GM19395 (cell line): Measurements from ENCODE around the gene FAM89A.
"Not testable (repeated sequence)": the region's sequence is repeated elsewhere in the genome, so short reads cannot be mapped to it uniquely, and the experiment has no call there.

ENCODE experiments used
- ATAC-seq: cut with Tn5 transposase; IDR thresholded peaks from one replicate; pipeline ENCODE4 v1.9.1; 2021; ENCODE audit warnings: mild to moderate bottlenecking, moderate library complexity; ENCODE audit not compliant: unreplicated experiment

The FAM89A gene

GRCh38 chr1:231058416-231059109 lies 18.5 kb upstream of the FAM89A start:
- ATAC-seq: peak; percentile 79

GRCh38 chr1:231057410-231057809 lies 17.4 kb upstream of the FAM89A start:
- ATAC-seq: no peak

DNA sequence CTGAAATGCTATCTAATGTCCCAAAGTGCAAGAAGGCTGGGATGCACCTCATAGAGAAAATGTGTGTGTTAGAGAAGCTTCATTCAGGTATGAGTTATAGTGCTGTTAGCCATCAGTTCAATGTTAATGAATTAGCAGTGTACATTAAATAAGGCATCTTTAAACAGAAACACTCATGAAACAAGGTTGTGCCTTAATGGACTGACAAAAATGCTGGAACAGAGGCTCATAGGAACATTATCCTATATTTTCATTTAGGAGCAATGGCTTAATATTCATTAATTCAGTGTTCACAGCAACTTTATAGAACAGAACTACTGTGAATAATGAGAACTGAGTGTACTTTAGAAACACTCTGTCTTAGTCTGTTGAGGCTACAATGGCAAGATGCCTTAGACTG lies 15.2 kb upstream of the FAM89A start:
- ATAC-seq: no peak

DNA sequence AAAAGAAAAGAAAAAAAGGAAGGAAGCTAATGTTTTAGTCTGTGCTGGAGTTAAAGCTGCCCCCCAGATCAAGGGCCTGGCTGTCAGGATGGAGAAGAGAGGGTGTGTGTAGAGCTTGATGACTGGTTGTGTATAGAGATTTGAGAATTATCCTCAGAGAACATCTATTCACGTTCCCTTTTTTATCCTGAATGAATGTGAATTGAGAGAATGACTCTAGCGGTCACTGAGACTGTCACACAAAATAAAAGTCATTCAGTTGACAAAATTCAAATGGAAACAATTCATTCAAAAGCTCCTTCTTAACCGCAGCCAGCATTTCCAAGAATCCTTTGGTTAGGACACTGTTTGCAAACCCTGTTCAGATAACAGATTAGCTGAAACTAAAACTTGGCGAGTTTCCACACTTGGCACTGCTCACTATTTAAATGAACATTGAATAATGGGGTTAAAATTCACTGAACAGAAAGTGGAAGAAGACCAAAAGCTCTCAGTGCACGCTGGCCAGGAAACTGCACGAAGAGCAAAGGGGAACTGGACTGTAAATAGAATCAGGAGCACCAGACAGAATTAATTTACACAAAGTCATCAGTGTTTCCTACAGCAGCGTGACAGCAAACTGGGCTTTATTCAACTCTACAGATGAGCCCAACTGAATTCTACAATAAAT lies 13.6 kb upstream of the FAM89A start:
- ATAC-seq: no peak

GRCh38 chr1:231052777-231053176 lies 12.7 kb upstream of the FAM89A start:
- ATAC-seq: no peak

DNA sequence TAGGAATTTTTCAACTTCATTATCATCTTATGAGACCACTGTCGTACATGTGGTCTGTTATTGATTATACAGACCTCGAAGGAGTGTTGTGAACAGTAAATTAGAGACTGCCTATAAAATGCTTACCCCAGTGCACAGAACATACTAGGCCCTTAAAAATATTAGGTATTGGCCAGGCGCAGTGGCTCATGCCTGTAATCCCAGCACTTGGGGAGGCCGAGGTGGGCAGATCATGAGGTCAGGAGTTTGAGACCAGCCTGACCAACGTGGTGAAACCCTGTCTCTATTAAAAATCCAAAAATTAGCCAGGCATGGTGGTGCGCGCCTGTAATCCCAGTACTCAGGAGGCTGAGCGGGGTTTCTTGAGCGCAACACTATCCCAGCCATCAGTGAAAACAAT lies 10.9 kb upstream of the FAM89A start:
- not testable (repeated sequence) for ATAC-seq

DNA sequence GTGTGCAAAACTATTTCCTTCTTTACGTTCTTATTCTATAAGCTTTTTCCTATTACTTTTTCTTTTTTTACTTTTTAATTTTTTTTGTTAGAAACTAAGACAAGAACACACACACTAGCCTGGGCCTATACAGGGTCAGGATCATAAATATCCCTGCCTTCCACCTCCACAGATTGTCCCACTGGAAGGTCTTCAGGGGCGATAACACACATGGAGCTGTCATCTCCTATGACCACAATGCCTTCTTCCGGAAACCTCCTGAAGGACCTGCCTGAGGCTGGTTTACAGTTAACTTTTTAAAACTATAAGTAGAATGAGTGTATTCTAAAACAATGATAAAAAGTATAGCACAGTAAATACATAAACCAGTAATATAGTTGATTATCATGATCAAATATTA lies 10.3 kb upstream of the FAM89A start:
- ATAC-seq: no peak

DNA sequence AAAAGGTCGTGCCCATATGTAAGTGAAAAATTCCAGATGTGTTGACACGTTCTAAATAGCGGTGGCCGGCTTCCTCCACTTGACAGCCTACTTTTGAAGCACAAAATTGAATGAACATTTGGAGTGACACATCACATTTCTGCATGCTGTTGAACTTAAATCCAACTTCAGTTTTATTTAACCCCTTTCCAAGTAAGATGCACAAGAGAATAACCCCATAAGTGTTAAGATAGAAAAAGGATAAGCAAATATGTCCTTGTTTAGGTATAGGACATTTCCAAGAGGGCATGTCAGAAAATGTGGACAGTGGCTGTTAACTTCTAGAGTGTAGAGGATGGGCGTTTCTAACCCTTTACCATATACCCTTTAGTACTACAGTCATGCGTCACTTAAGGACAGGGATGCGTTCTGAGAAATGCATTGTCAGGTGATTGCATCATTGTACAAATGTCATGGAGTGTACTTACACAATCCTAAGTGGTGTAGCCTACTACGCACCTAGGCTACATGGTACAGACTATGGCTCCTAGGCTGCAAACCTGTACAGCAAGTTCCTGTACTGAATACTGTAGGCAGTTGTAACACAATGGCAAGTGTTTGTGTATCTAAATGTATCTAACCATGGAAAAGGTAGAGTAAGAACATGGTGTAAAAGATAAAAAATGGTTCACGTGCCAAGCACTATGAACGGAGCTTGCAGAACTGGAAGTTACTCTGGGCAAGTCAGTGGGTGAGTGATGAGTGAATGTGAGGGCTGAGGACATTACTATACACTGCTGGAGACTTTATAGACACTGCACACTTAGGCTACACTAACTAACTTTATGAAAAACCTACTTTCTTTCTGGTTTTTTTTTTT lies 9.3 kb upstream of the FAM89A start:
- ATAC-seq: no peak

- not testable (repeated sequence) for ATAC-seq
Observed at GRCh38 chr1:231048419-231048818, 8.4 kb upstream of the FAM89A start.

- not testable (repeated sequence) for ATAC-seq
Observed at GRCh38 chr1:231047529-231047928, 7.5 kb upstream of the FAM89A start.

- no peak for ATAC-seq
Observed at GRCh38 chr1:231046730-231047395, 6.8 kb upstream of the FAM89A start.

DNA sequence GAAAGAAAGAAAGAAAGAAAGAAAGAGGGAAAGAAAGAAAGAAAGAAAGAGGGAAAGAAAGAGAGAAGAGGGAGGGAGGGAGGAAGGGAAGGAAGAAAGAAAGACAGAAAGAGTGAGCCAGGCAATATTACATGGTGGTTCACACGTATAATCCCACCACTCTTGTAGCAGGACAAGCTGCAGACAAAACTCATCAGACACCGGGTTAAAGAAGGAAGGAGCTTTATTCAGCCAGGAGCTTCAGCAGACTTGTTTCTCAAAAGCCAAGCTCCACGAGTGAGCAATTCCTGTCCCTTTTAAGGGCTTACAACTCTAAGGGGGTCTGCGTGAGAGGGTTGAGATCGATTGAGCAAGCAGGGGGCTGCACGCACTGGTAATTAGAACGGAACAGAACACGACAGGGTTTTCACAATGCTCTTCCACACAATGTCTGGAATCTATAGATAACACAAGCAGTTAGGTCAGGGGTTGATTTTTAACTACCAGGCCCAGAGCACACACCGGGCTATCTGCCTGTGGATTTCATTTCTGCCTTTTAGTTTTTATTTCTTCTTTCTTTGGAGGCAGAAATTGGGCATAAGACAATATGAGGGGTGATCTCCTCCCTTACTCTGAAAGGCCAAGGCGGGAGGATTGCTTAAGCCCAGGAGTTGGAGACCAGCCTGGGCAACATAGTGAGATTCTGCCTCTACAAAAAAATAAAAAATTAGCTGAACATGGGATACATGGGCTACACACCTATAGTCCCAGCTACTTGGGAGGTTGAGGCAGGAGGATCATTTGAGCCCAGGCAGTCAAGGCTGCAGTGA lies 6.1 kb upstream of the FAM89A start:
- not testable (repeated sequence) for ATAC-seq

DNA sequence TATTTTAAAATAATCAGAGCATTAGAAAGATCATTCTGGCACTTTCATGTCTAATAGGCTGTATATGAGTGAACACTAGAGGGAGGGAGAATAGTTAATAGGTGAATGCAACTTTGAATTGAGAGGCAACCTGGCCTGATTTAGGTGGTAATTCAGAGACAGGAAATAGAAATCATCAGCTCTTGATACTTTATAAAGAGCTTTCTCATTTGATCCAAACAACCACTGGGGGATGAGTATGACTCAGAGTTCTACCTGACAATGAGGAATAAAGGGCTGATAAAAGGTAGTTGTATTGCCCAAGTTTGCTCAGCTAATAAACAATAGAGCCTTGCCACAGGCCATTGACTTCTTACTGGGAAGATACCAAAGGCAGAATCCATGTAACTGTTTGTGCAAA lies 5.2 kb upstream of the FAM89A start:
- no peak for ATAC-seq

DNA sequence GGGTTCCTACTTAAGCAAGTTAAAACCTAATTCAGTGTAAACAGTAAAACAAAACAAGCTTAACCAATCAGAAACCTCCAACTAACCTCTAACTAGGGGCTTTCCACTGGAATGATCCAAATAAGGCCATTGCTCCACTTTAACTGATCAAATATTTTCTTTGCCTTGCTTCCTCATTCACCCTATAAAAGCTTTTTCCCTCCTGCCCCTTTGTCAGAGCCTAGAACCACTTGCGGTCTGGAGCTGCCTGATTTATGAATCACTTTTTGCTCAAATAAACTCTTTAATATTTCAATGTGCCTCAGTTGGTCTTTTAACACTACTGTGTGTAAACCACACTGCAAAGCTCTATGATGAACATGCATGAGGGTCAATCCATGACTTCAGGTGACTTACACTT lies 4.5 kb upstream of the FAM89A start:
- ATAC-seq: no peak

DNA sequence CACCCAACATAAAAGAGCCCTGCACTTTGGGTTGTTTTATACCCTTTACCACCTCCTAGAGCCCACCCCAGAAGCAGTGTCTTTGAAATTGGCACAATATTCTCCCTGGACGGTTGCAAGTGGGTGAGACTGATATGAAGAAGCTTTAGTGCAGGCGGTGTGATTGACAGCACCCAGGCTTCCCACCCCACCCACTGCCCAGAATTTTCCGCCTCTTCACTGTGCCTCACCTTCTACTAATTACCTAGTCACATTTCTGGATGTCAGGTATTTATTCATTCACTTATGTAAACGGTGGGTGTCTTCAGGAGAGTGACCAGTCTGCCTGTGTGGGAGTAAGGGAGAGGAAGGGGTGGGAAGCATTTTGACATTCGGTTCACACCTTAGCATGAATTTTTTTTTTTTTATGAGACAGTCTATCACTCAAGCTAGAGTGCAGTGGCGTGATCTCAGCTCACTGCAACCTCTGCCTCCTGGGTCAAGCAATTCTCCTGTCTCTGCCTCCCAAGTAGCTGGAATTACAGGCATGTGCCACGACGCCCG lies 1.7 kb upstream of the FAM89A start:
- no peak for ATAC-seq

GRCh38 chr1:231040800-231041718 lies 1.0 kb upstream of the FAM89A start:
- ATAC-seq: no peak

DNA sequence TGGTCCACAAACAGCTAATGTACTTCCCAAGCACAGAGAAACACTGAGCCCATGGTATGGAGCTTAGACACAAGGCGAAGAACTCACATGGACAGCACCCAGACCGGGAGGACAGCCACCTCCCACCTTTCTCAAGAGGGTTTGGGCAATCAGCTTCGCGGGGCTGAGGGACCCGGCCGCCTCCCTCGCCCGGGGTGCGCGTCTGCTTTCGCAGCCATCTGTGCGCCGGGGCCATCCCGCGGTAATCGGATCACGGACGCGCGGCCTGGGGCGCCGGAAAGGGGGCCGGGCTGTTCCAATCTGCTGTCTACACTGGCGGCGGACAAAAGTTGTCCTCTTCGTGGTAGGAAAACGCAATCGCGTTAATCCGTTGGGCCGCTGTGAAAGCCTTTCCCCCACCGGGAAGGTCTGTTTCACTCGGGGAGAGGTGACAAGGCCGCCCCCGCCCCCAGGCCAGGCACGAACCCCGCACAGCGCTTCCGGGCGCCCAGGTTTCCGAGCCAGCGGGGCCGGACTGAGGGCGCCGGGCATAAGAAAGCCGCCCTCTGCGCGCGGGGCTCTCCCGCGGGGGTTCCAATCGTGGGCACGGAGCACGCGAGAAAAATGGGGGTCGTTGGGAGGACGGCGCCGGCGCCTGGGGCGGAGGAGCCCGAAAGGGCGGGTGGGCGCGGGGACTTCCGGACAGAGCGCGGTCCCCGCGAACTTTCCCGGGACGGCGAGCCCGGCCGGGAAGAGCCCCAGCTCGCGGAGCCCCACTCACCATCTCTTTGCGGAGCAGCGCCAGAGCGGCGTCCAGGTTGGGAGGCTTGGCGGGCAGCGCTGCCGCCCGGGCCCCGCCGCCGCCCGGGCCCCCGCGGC lies 664 bp downstream of the FAM89A start:
- ATAC-seq: peak; percentile 42
